ENCODE measurements around the gene PLCB1. TPM values are rescaled to one million over a fixed set of nuclear protein-coding genes. Genes with fewer than 3 reads are reported as not detected.

Gene PLCB1
- total RNA-seq, 1 experiment from 2014 or later: 6.8 TPM

GRCh38 chr20:8128291-8129060 is 3.6 kb upstream of the PLCB1 start:
- intact Hi-C loops (cut with micrococcal nuclease; ENCODE audit: unreplicated experiment): no loop called here
- Histone ChIP-seq H3K4me1 (ENCODE audit: insufficient read depth, low read length, poor library complexity, severe bottlenecking) (peaks cover 9% of the 10 kb centered on the region), H3K27me3 (replicated peaks; ENCODE audit: insufficient read depth, low read depth, low read length, poor library complexity) (peaks cover 14% of the 10 kb centered on the region), H3K4me3 (ENCODE audit: low read depth, low read length, poor library complexity, severe bottlenecking) (no peak overlapping the region), H3K9me3 (ENCODE audit: low read depth, low read length, poor library complexity, severe bottlenecking) (no peaks in the 10 kb centered on the region), H3K27ac (ENCODE audit: low read depth, low read length, poor library complexity, severe bottlenecking) (no peak overlapping the region), H3K36me3 (ENCODE audit: insufficient read depth, low read length, poor library complexity, severe bottlenecking) (no peaks in the 10 kb centered on the region)
- DNase-seq (ENCODE audit: low spot score): no peak
- TF ChIP-seq CTCF (conservative IDR thresholded peaks at IDR 0.05; ENCODE audit: low read depth, low read length): no peak
- TF ChIP-seq EZH2 (IDR thresholded peaks at IDR 0.05; ENCODE audit: borderline replicate concordance, low read depth, low read length, poor library complexity, severe bottlenecking): no peak
- no TSS peak for BruUV-seq (replicated peaks)
- POLR2A ChIA-PET (ENCODE audit: low non-redundant PET): no interaction called here
- CTCF ChIA-PET: interaction anchor here (0.8 kb wide), 1 partner anchor 326 kb away, joined by 6 read pairs; no protein-coding TSS in a partner anchor

- H3K36me3 ChIP-seq (ENCODE audit: insufficient read depth, low read length, poor library complexity, severe bottlenecking): no peaks in the 10 kb centered on the region
- H3K4me1 ChIP-seq (ENCODE audit: insufficient read depth, low read length, poor library complexity, severe bottlenecking): peaks cover 11% of the 10 kb centered on the region
- peaks cover 17% of the 10 kb centered on the region for H3K27me3 ChIP-seq (replicated peaks; ENCODE audit: insufficient read depth, low read depth, low read length, poor library complexity)
- no peak for DNase-seq (ENCODE audit: low spot score)
- ChIA-PET POLR2A (ENCODE audit: low non-redundant PET) (no interaction called here), CTCF (no interaction called here)
- no peaks in the 10 kb centered on the region for H3K9me3 ChIP-seq (ENCODE audit: low read depth, low read length, poor library complexity, severe bottlenecking)
- intact Hi-C loops (cut with micrococcal nuclease; ENCODE audit: unreplicated experiment): no loop called here
- no TSS peak for BruUV-seq (replicated peaks)
- TF ChIP-seq EZH2 (IDR thresholded peaks at IDR 0.05; ENCODE audit: borderline replicate concordance, low read depth, low read length, poor library complexity, severe bottlenecking): no peak
- TF ChIP-seq CTCF (conservative IDR thresholded peaks at IDR 0.05; ENCODE audit: low read depth, low read length): no peak
- H3K27ac ChIP-seq (ENCODE audit: low read depth, low read length, poor library complexity, severe bottlenecking): no peak overlapping the region
- no peak overlapping the region for H3K4me3 ChIP-seq (ENCODE audit: low read depth, low read length, poor library complexity, severe bottlenecking)
These were observed 2.7 kb upstream of the PLCB1 start for GRCh38 chr20:8129211-8129976.

- Histone ChIP-seq H3K9me3 (ENCODE audit: low read depth, low read length, poor library complexity, severe bottlenecking) (no peaks in the 10 kb centered on the region), H3K4me3 (ENCODE audit: low read depth, low read length, poor library complexity, severe bottlenecking) (no peak overlapping the region), H3K36me3 (ENCODE audit: insufficient read depth, low read length, poor library complexity, severe bottlenecking) (no peaks in the 10 kb centered on the region), H3K27me3 (replicated peaks; ENCODE audit: insufficient read depth, low read depth, low read length, poor library complexity) (peaks cover 17% of the 10 kb centered on the region), H3K4me1 (ENCODE audit: insufficient read depth, low read length, poor library complexity, severe bottlenecking) (peaks cover 16% of the 10 kb centered on the region), H3K27ac (ENCODE audit: low read depth, low read length, poor library complexity, severe bottlenecking) (no peak overlapping the region)
- TF ChIP-seq CTCF (conservative IDR thresholded peaks at IDR 0.05; ENCODE audit: low read depth, low read length): no peak
- TF ChIP-seq EZH2 (IDR thresholded peaks at IDR 0.05; ENCODE audit: borderline replicate concordance, low read depth, low read length, poor library complexity, severe bottlenecking): no peak
- BruUV-seq (replicated peaks): no TSS peak
- intact Hi-C loops (cut with micrococcal nuclease; ENCODE audit: unreplicated experiment): loop anchor here (5.0 to 10.0 kb wide), 2 partner anchors 89 to 394 kb away; no protein-coding TSS in a partner anchor
- CTCF ChIA-PET: interaction anchor here (1.0 to 1.4 kb wide), 3 partner anchors 87 to 405 kb away, joined by 3 to 5 read pairs (median 3); no protein-coding TSS in a partner anchor
- POLR2A ChIA-PET (ENCODE audit: low non-redundant PET): no interaction called here
- DNase-seq (ENCODE audit: low spot score): no peak
These were observed 1.1 kb upstream of the PLCB1 start for GRCh38 chr20:8130840-8131526.
